ENCODE measurements around the gene PNMA3. TPM values are rescaled to one million over a fixed set of nuclear protein-coding genes. Genes with fewer than 3 reads are reported as not detected.

PNMA3 gene
- total RNA-seq, 1 donor from 2014 or later, result not detected

DNA sequence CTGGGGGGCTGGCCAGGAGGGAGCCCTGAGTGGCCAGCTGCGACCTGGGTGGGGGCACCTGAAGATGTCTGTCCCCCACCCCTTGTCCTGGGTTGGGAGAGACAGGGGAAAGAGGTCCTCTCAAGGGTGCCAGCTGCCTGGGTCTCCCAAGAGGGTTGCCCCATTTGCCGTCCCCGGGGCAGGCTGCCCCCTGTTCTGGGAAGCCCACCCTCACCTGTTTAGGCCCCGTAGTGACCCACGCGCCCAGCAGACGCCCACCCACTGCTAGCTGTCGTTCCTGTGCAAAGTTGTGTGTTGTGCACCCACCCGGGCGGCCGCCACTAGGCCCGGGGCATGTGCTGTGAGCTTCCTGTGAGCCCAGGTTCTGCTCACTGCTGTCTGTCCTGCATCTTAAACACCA, 25.5 kb upstream of the PNMA3 start:
- no peak for FAIRE-seq

DNA sequence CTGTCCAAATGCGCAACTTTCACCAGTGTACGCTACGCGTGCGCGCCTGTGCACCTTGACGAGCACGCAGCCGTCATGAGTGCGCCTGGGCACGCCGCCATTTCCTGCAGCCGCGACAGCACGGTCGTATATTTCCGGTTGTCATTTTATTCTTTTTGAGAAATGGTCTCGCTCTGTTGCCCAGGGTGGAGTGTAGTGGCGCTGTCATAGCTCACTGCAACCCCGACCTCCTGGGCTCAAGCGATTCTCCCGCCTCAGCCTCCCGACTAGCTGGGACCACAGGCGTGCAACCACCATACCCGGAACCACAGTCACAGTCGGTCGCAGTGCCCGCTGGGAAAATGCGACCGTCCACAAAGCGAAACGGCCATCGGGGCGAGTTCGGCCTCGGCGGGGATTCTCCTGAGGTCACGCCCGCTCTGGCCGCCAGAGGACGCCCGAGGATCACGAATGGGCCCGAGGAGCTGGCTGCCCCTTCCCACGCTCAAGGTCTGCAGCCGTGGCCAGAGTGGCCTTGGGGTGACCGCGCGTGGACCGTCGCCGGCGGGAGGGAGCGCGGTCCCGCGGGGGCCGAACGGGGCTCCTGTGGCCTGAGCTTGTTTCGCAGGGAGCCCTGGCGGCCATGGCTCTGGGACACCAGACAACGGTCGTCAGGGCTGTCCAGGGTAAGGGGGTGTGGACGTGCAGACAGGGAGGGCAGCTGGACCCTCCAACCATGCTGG, 23.7 kb upstream of the PNMA3 start:
- Histone ChIP-seq H3K36me3 (ENCODE audit: control insufficient read depth, insufficient read depth, low read length) (no peaks in the 10 kb centered on the region), H3K27me3 (ENCODE audit: control insufficient read depth, insufficient read depth, low read length) (no peaks in the 10 kb centered on the region), H3K4me3 (ENCODE audit: low read depth, low read length) (peak overlapping the region; percentile 23)
- DNase-seq (ENCODE audit: low read depth), result no peak
- FAIRE-seq, result no peak
- peak; percentile 87 for TF ChIP-seq CTCF (IDR thresholded peaks at IDR 0.05; ENCODE audit: insufficient read depth, low read length, severe bottlenecking)

More for the DNA sequence above, 25.5 kb upstream of the PNMA3 start:
- TF ChIP-seq CTCF (IDR thresholded peaks at IDR 0.05; ENCODE audit: insufficient read depth, low read length, severe bottlenecking), result no peak
- no peak for DNase-seq (ENCODE audit: low read depth)
- Histone ChIP-seq H3K27me3 (ENCODE audit: control insufficient read depth, insufficient read depth, low read length) (no peaks in the 10 kb centered on the region), H3K36me3 (ENCODE audit: control insufficient read depth, insufficient read depth, low read length) (no peaks in the 10 kb centered on the region), H3K4me3 (ENCODE audit: low read depth, low read length) (no peak overlapping the region)

DNA sequence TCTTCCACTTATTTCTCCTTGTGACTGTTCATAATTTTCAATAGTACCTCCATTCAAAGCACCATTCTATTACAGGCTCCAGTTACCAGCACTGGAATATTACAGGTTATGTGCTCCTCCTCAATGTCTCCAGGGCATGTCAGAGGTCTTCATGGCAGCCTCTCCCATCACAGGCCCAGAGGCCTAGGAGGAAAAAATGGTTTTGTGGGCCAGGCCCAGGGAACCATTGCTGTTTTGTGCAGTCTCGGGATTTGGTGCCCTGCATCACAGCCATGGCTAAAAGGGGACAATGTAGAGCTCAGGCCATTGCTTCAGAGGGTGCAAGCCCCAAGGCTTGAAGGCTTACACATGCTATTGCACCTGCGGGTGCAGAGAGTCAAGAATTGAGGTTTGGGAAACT, 7.2 kb upstream of the PNMA3 start:
- H3K27me3 ChIP-seq (ENCODE audit: control insufficient read depth, insufficient read depth, low read length), result no peaks in the 10 kb centered on the region
- DNase-seq (ENCODE audit: low read depth) (no peak), FAIRE-seq (no peak)
- H3K4me3 ChIP-seq (ENCODE audit: low read depth, low read length), result no peak overlapping the region
- no peaks in the 10 kb centered on the region for H3K36me3 ChIP-seq (ENCODE audit: control insufficient read depth, insufficient read depth, low read length)
- no peak for TF ChIP-seq CTCF (IDR thresholded peaks at IDR 0.05; ENCODE audit: insufficient read depth, low read length, severe bottlenecking)

DNA sequence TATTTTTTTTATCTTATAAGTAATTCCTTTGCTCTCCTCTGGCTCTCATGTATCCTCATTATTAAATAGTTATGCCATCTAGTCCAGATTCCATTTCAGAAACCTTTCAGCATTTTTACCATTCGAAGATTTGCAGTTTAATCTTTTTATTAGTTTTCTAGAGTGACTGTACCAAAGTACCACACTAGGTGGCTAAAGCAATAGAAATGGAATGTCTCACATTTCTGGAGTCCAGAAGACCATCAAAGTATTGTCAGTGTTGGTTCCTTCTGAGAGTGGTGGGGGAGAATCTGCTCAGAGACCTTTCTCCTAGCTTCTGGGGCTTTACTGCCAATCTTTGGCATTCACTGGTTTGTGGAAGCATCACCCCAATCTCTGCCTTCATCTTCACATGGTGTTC, 3.7 kb upstream of the PNMA3 start:
- DNase-seq (ENCODE audit: low read depth), result no peak
- no peaks in the 10 kb centered on the region for H3K36me3 ChIP-seq (ENCODE audit: control insufficient read depth, insufficient read depth, low read length)
- peaks cover 5% of the 10 kb centered on the region for H3K27me3 ChIP-seq (ENCODE audit: control insufficient read depth, insufficient read depth, low read length)
- no peak for TF ChIP-seq CTCF (IDR thresholded peaks at IDR 0.05; ENCODE audit: insufficient read depth, low read length, severe bottlenecking)
- no peak overlapping the region for H3K4me3 ChIP-seq (ENCODE audit: low read depth, low read length)
- no peak for FAIRE-seq

DNA sequence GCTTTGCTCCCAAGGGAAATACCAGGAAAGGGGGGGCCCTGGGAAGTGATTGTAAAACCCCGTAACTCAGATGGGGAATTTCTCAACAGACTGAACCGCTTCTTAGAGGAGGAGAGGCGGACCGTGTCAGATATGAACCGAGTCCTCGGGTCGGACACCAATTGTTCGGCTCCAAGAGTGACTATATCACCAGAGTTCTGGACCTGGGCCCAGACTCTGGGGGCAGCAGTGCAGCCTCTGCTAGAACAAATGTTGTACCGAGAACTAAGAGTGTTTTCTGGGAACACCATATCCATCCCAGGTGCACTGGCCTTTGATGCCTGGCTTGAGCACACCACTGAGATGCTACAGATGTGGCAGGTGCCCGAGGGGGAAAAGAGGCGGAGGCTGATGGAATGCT, 1.0 kb downstream of the PNMA3 start:
- FAIRE-seq, result no peak
- H3K36me3 ChIP-seq (ENCODE audit: control insufficient read depth, insufficient read depth, low read length), result no peaks in the 10 kb centered on the region
- no peak for TF ChIP-seq CTCF (IDR thresholded peaks at IDR 0.05; ENCODE audit: insufficient read depth, low read length, severe bottlenecking)

More for the DNA sequence above, 1.0 kb downstream of the PNMA3 start:
- no peak for DNase-seq (ENCODE audit: low read depth)
- Histone ChIP-seq H3K27me3 (ENCODE audit: control insufficient read depth, insufficient read depth, low read length) (peaks cover 7% of the 10 kb centered on the region), H3K4me3 (ENCODE audit: low read depth, low read length) (no peak overlapping the region)
